Stomach smooth muscle (tissue), 2 donors: ENCODE data around the gene SLC24A2.

Source experiments
- H3K27ac ChIP-seq: one replicate; pipeline ENCODE4 v1.7.0; 2013; ENCODE audit warnings: mild to moderate bottlenecking, low read length, inconsistent platforms
- H3K27me3 ChIP-seq, 2 donors: one replicate each; pipeline ENCODE4 v1.7.0; 2013; ENCODE audit warnings: low read length in 2 of 2; ENCODE audit not compliant: insufficient read depth in 2 of 2, control insufficient read depth in 1 of 2
- H3K36me3 ChIP-seq, 2 donors: one replicate each; pipeline ENCODE4 v1.7.0; 2013; ENCODE audit warnings: low read length in 2 of 2; ENCODE audit not compliant: control insufficient read depth in 2 of 2, insufficient read depth in 2 of 2
- H3K4me1 ChIP-seq: one replicate; pipeline ENCODE4 v1.7.0; 2013; ENCODE audit warnings: low read length; ENCODE audit not compliant: control insufficient read depth, insufficient read depth
- H3K4me3 ChIP-seq, 2 donors: one replicate each; pipeline ENCODE4 v1.7.0; 2013; ENCODE audit warnings: low read length in 2 of 2
- H3K9ac ChIP-seq, 2 donors: one replicate each; pipeline ENCODE4 v1.7.0; 2013; ENCODE audit warnings: low read length in 2 of 2, mild to moderate bottlenecking in 1 of 2
- H3K9me3 ChIP-seq, 2 donors: one replicate each; pipeline ENCODE4 v1.7.0; 2013; ENCODE audit warnings: low read length in 2 of 2; ENCODE audit not compliant: control insufficient read depth in 2 of 2
- donor health status: healthy.
- donor health status: Pancreatic carcinoma.

The SLC24A2 gene

GRCh38 chr9:19799784-19800183, 10.9 kb upstream of the SLC24A2 start:
- Histone ChIP-seq H3K4me3 (no peak overlapping the region), H3K27ac (no peak overlapping the region), H3K36me3 (no peaks in the 10 kb centered on the region), H3K27me3 (no peaks in the 10 kb centered on the region), H3K9me3 (no peaks in the 10 kb centered on the region), H3K9ac (no peak overlapping the region), H3K4me1 (no peaks in the 10 kb centered on the region)

- Histone ChIP-seq H3K36me3 (no peaks in the 10 kb centered on the region), H3K27me3 (peaks cover 6 to 21% of the 10 kb centered on the region in 2 donors), H3K4me3 (peak overlapping the region in 1 of 2 donors; percentile 9), H3K9me3 (no peaks in the 10 kb centered on the region), H3K4me1 (no peaks in the 10 kb centered on the region), H3K27ac (no peak overlapping the region), H3K9ac (no peak overlapping the region)
These were observed 685 bp downstream of the SLC24A2 start for GRCh38 chr9:19788152-19788551.

DNA sequence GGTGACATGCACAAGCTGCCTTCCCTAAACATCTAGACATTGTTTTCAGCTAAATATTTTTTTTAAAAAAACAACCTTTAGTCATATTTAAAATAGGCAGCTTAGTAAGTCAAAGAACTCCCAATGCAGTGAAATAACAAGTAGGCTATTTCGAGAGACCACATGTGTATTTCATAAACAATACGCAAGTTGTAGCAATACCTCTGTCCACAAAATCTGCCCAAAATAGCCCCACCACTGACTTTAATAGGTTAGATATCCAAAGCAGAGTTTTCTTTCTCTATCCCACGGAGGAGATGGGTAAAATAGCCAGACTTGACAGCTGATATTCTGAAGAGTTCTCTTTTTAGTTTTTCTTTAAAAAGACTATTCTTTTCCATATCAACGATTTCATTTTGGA, 1.2 kb downstream of the SLC24A2 start:
- Histone ChIP-seq H3K27me3 (peaks cover 6 to 21% of the 10 kb centered on the region in 2 donors), H3K9me3 (no peaks in the 10 kb centered on the region), H3K4me1 (no peaks in the 10 kb centered on the region), H3K9ac (no peak overlapping the region), H3K4me3 (no peak overlapping the region), H3K27ac (no peak overlapping the region), H3K36me3 (no peaks in the 10 kb centered on the region)

DNA sequence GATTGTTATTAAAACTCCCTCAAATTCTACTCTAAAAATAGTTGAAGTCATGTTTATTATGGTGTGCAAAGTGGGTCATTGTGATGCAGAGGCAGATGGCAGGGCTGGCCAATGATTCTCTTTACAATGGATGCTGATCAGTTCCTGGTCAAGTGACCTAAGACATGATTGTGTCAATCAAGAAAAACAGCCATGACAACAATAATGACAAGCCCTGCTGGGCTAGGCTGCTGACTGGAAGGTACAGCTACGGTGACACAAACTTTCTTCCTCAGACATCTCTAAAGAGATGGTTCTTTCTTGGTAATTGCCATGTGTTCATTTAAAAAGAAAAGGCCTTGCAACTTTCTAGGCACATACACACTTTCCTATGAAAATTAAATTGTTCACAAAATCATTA, 3.6 kb downstream of the SLC24A2 start:
- Histone ChIP-seq H3K9me3 (no peaks in the 10 kb centered on the region), H3K4me1 (no peaks in the 10 kb centered on the region), H3K27ac (no peak overlapping the region), H3K27me3 (peaks cover 6 to 21% of the 10 kb centered on the region in 2 donors), H3K36me3 (no peaks in the 10 kb centered on the region), H3K9ac (no peak overlapping the region), H3K4me3 (no peak overlapping the region)

GRCh38 chr9:19784136-19784535, 4.7 kb downstream of the SLC24A2 start:
- Histone ChIP-seq H3K4me3 (no peak overlapping the region), H3K27ac (no peak overlapping the region)

DNA sequence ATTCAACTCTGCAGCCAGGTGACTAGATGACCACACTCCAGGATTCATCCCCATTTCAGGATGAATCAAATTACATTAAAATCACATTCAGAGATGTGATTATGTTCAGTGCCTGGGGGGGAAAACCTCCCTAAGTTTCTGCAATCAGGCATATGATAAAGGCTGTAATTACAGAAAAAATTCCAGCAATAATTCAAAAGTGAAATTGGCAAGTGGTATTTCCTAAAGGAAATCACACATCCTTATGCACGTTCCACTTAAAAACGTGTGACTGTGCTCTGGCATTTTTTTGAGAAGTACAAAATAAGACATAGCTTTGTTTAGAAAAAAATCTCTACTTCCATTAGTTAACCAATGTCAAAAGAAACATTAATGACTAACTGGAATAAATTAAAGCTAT, 5.3 kb downstream of the SLC24A2 start:
- Histone ChIP-seq H3K4me3 (no peak overlapping the region), H3K4me1 (no peaks in the 10 kb centered on the region), H3K27ac (no peak overlapping the region), H3K9me3 (no peaks in the 10 kb centered on the region), H3K9ac (no peak overlapping the region), H3K36me3 (no peaks in the 10 kb centered on the region), H3K27me3 (peaks cover 0 to 11% of the 10 kb centered on the region in 2 donors)

More at GRCh38 chr9:19784136-19784535, 4.7 kb downstream of the SLC24A2 start:
- Histone ChIP-seq H3K9ac (no peak overlapping the region), H3K27me3 (peaks cover under 1 to 17% of the 10 kb centered on the region in 2 donors), H3K36me3 (no peaks in the 10 kb centered on the region), H3K4me1 (no peaks in the 10 kb centered on the region), H3K9me3 (no peaks in the 10 kb centered on the region)

- Histone ChIP-seq H3K36me3 (no peaks in the 10 kb centered on the region), H3K4me3 (no peak overlapping the region), H3K9me3 (no peaks in the 10 kb centered on the region), H3K4me1 (no peaks in the 10 kb centered on the region), H3K27ac (no peak overlapping the region), H3K9ac (no peak overlapping the region), H3K27me3 (peaks cover 0 to 6% of the 10 kb centered on the region in 2 donors)
These were observed 6.8 kb downstream of the SLC24A2 start for GRCh38 chr9:19782005-19782404.

DNA sequence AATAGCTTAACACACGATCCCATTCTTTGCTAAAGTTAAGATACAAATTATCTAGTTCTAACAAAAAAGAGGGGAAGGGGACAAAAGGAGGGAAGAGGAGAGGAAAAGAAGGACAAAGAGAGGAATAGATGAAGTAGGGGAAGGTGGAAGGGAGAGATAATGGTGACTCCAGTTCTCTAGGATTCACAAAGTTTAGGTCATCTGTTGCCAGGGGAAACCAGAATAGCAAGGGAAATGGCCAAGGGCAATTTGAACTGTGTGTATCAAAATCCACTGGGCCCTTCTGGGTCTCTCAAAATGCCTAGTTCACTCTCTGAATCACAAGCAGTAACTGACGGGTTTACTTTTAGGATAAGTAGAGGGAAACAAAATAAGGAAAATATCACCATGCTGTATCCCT, 7.6 kb downstream of the SLC24A2 start:
- Histone ChIP-seq H3K36me3 (no peaks in the 10 kb centered on the region), H3K27me3 (peaks cover 0 to 6% of the 10 kb centered on the region in 2 donors), H3K9me3 (no peaks in the 10 kb centered on the region), H3K4me1 (no peaks in the 10 kb centered on the region), H3K27ac (no peak overlapping the region), H3K4me3 (no peak overlapping the region), H3K9ac (no peak overlapping the region)

- Histone ChIP-seq H3K27me3 (no peaks in the 10 kb centered on the region), H3K9ac (no peak overlapping the region), H3K4me3 (no peak overlapping the region), H3K27ac (no peak overlapping the region), H3K4me1 (no peaks in the 10 kb centered on the region), H3K9me3 (no peaks in the 10 kb centered on the region), H3K36me3 (no peaks in the 10 kb centered on the region)
These were observed 17.4 kb downstream of the SLC24A2 start for GRCh38 chr9:19771446-19771845.

- no peaks in the 10 kb centered on the region for H3K27me3 ChIP-seq
- H3K9ac ChIP-seq, result no peak overlapping the region
- no peaks in the 10 kb centered on the region for H3K9me3 ChIP-seq
- no peak overlapping the region for H3K27ac ChIP-seq
- no peak overlapping the region for H3K4me3 ChIP-seq
- H3K36me3 ChIP-seq, result no peaks in the 10 kb centered on the region
- H3K4me1 ChIP-seq, result no peaks in the 10 kb centered on the region
These were observed 17.9 kb downstream of the SLC24A2 start for GRCh38 chr9:19770973-19771372.

- Histone ChIP-seq H3K9ac (no peak overlapping the region), H3K27ac (no peak overlapping the region), H3K4me3 (no peak overlapping the region), H3K4me1 (no peaks in the 10 kb centered on the region), H3K27me3 (no peaks in the 10 kb centered on the region), H3K9me3 (no peaks in the 10 kb centered on the region), H3K36me3 (no peaks in the 10 kb centered on the region)
These were observed 19.6 kb downstream of the SLC24A2 start for GRCh38 chr9:19769213-19769612.
